ENCODE data around the gene ABCA7.

The ABCA7 gene

DNA sequence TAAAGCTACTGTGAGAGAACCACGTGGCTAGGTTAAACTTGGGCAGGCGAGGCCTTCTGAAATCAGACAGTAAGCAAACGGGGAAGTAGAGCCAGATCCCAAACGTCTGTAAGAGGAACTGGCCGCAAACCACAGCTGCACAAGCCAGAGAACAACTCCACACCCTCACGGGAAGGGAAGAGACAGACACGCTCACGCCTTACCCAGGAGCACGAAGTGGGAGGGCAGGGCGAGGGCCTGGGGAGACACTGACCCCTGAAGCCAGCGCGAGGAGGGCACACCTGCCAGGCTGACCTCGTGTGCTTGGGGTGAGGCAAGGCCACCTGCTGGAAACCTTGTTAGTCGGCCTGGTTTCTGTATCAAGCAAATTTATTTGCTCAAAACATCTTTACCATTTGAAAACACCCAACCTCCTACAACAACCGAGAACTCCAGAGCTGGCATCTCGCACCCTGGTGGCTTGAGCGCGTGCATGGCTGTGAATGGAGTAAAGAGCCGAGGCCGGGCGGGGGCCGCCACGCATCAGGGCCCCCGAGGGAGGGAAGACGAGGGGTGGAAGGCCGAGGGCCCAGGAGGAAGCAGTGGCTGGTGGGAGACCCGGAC lies 48.0 kb downstream of the ABCA7 start:
- H3K36me3 ChIP-seq (ENCODE audit: control insufficient read depth, insufficient read depth, low read length): peaks cover 4% of the 10 kb centered on the region
- no peak overlapping the region for H3K9ac ChIP-seq (ENCODE audit: low read length)

DNA sequence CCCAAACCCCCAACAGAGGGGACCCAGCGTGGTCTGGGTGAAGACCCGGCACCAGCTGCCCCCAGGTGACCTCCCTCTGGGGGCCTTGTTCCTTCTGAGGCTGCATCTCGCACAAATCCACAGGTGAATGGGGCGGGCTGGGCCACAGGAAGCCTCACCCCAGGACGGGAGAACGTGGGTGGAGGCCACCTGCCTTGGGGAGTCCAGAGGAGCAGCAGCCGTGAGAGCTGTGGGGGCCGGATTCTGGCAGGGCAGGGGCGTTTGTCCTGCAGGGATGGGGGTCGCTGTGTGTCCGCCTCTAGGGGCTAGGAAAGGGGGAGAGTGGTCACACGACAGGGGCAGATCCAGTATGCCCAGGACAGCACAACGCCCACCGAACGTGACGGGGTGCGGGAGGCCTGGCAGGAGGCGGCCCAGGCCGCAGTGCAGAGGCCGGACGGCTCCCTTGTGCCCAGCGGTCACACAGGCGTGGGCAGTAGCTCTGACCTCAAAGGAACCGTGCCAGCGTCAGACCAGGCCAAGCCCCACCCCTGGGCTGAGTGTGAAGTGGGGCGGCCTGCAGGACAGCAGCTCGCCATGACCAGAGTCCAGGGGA lies 48.6 kb downstream of the ABCA7 start:
- Histone ChIP-seq H3K4me1 (ENCODE audit: control insufficient read depth, insufficient read depth, low read length) (peaks cover 4% of the 10 kb centered on the region), H3K4me3 (ENCODE audit: low read length) (no peak overlapping the region), H3K9ac (ENCODE audit: low read length) (no peak overlapping the region), H3K27me3 (ENCODE audit: control insufficient read depth, insufficient read depth, low read length) (no peaks in the 10 kb centered on the region), H3K9me3 (ENCODE audit: control insufficient read depth, low read length) (no peaks in the 10 kb centered on the region), H3K36me3 (ENCODE audit: control insufficient read depth, insufficient read depth, low read length) (peaks cover 4% of the 10 kb centered on the region)

More for the DNA sequence above, 48.0 kb downstream of the ABCA7 start:
- H3K4me1 ChIP-seq (ENCODE audit: control insufficient read depth, insufficient read depth, low read length): peaks cover 4% of the 10 kb centered on the region
- H3K9me3 ChIP-seq (ENCODE audit: control insufficient read depth, low read length): no peaks in the 10 kb centered on the region
- H3K4me3 ChIP-seq (ENCODE audit: low read length): no peak overlapping the region
- H3K27me3 ChIP-seq (ENCODE audit: control insufficient read depth, insufficient read depth, low read length): no peaks in the 10 kb centered on the region

DNA sequence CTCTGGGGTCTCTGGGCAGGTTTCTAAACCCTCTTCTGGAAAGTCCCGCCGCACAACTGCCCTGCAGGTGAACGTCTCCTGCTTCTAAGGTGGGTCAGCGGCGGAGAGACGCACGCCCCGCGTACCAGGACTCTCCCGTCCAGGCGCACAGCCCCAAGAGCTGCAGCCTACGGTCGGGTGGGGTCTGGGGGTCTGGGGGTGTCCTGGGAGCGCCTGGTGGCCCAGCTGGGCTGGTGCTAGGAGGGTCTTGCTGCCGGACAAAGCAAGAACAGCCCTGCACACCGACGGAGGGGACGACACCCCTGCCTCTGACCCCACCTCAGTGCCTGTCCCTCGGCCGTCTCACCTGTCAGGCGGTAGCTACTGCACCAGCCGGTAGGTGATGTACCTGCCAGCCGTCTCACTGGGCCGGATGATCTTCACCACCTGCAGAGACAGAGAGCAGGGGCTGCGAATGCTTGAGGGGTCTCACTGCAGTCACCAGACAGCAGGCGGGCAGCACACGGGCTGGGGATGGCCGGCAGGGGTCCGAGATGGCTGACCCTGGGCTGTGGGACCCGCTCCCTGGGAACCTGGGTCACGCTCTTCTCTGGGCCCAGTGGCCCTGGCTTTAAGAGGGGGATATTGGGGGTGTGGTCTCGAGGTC lies 49.3 kb downstream of the ABCA7 start:
- Histone ChIP-seq H3K27me3 (ENCODE audit: control insufficient read depth, insufficient read depth, low read length) (no peaks in the 10 kb centered on the region), H3K4me1 (ENCODE audit: control insufficient read depth, insufficient read depth, low read length) (peaks cover 12% of the 10 kb centered on the region), H3K9ac (ENCODE audit: low read length) (no peak overlapping the region), H3K36me3 (ENCODE audit: control insufficient read depth, insufficient read depth, low read length) (peaks cover 4% of the 10 kb centered on the region), H3K9me3 (ENCODE audit: control insufficient read depth, low read length) (no peaks in the 10 kb centered on the region), H3K4me3 (ENCODE audit: low read length) (no peak overlapping the region)

DNA sequence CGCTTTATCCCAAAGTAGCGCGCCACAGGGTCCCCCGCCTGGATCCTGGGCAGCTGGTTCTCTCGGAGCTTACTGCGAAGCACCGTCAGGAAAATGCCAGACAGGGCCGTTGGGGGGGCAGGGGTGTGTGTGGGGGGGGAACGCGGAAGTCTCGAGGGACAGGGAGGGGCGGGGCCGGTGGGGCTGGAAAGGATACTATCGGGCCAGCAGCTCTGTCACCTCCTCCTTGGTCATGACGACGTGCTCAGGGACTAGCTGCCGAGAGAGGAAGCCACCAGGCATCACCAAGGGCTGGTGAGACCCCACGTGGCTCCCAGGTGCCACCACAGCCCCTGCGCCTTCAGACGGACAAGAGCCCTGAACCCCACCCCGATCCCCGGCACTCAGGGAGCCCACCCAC lies 50.0 kb downstream of the ABCA7 start:
- Histone ChIP-seq H3K9ac (ENCODE audit: low read length) (no peak overlapping the region), H3K9me3 (ENCODE audit: control insufficient read depth, low read length) (no peaks in the 10 kb centered on the region), H3K4me1 (ENCODE audit: control insufficient read depth, insufficient read depth, low read length) (peaks cover 14% of the 10 kb centered on the region), H3K27me3 (ENCODE audit: control insufficient read depth, insufficient read depth, low read length) (no peaks in the 10 kb centered on the region), H3K4me3 (ENCODE audit: low read length) (no peak overlapping the region), H3K36me3 (ENCODE audit: control insufficient read depth, insufficient read depth, low read length) (peaks cover 4% of the 10 kb centered on the region)

DNA sequence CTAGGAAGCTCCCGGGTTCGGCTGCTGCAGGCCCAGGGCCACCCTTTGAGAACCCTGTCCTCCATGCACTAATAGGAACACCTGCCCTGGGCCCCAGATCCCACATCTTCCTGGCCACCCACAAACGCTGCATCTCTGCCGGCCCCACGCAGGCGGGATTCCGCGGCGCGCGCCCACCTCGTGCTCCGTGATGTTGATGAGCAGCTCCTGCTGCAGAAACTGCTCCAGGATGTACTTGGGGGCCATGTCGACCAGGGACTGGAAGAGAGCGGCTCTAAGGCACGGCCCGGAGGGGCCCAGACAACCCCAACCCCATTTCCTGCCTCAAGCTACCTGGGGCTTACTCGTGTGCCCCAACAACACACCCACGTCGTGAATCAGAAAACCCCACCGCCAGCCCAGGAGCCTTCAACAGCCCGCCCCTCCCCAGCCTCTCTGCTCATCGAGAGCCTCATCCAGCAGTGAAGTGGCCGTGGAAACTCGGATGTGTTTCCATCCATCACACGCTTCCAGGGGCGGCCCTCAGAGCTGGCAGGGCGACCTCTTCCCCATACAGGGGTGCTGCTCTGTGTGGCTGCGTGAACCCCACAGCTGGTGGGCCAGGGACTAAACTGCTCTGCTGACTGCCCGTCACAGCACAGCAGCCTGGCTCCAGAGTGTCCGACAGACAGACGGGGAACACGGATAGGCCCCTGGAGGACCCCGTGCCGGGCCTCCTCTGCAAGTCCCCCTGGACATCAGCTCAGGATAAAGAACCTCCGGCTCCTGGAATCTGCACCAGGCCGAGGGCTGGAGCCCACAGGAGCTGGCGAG lies 51.0 kb downstream of the ABCA7 start:
- H3K4me1 ChIP-seq (ENCODE audit: control insufficient read depth, insufficient read depth, low read length): peaks cover 20% of the 10 kb centered on the region
- H3K4me3 ChIP-seq (ENCODE audit: low read length): no peak overlapping the region
- no peaks in the 10 kb centered on the region for H3K9me3 ChIP-seq (ENCODE audit: control insufficient read depth, low read length)
- H3K27me3 ChIP-seq (ENCODE audit: control insufficient read depth, insufficient read depth, low read length): no peaks in the 10 kb centered on the region
- no peak overlapping the region for H3K9ac ChIP-seq (ENCODE audit: low read length)
- H3K36me3 ChIP-seq (ENCODE audit: control insufficient read depth, insufficient read depth, low read length): peaks cover 4% of the 10 kb centered on the region

DNA sequence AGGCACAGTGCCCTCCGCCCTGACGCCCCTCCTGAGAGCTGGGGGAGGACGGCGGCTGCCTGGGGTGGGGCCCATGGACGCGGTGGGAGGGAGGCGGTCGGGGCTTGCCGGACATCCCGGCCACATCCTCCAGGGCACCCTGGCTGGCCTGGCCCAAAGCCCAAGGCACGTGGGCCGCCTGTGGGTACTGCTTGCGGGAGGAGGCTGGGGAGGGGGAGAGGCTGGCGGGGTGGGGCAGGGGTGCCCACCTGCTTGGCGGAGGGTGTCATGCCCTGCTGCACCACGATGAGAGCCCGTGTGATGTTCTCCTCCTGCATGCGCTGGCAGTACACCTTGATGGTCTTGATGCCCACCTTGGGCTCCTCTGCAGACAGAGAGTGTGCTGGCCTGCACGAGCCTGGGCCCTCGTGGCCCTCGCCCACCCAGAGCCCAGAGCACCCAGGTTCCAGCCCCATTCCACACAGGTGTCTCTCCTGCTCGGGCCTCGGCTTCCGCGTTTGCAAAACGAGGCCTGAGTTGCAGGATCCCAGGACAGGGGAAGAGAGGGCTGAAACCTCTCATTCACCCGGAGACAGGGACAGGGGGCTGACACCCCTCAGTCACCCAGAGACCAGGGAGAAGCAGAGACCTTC lies 51.8 kb downstream of the ABCA7 start:
- Histone ChIP-seq H3K9me3 (ENCODE audit: control insufficient read depth, low read length) (no peaks in the 10 kb centered on the region), H3K4me1 (ENCODE audit: control insufficient read depth, insufficient read depth, low read length) (peaks cover 20% of the 10 kb centered on the region), H3K4me3 (ENCODE audit: low read length) (no peak overlapping the region), H3K36me3 (ENCODE audit: control insufficient read depth, insufficient read depth, low read length) (peaks cover 4% of the 10 kb centered on the region), H3K27me3 (ENCODE audit: control insufficient read depth, insufficient read depth, low read length) (no peaks in the 10 kb centered on the region), H3K9ac (ENCODE audit: low read length) (no peak overlapping the region)

DNA sequence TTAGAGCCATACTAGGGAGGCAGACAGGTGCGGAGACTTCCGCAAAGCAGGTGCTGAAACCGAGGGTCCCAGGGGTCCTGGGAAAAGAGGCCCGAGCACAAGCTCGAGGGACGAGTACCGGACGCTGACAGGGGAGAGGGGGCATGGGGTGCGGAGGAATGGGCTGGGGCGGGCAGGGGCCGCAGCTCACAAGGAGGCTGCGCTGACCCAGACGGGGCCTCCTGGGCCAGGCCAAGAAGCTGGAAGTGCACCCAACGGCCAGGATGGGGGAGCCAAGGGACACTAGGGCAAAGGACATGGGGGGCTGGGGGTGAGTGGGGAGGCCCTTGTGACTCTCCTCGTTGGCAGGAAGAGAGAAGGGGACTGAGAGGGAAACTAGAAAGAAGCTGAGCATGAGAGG lies 53.4 kb downstream of the ABCA7 start:
- Histone ChIP-seq H3K36me3 (ENCODE audit: control insufficient read depth, insufficient read depth, low read length) (peaks cover 4% of the 10 kb centered on the region), H3K27me3 (ENCODE audit: control insufficient read depth, insufficient read depth, low read length) (no peaks in the 10 kb centered on the region), H3K9ac (ENCODE audit: low read length) (no peak overlapping the region), H3K9me3 (ENCODE audit: control insufficient read depth, low read length) (no peaks in the 10 kb centered on the region), H3K4me3 (ENCODE audit: low read length) (no peak overlapping the region), H3K4me1 (ENCODE audit: control insufficient read depth, insufficient read depth, low read length) (peaks cover 30% of the 10 kb centered on the region)

DNA sequence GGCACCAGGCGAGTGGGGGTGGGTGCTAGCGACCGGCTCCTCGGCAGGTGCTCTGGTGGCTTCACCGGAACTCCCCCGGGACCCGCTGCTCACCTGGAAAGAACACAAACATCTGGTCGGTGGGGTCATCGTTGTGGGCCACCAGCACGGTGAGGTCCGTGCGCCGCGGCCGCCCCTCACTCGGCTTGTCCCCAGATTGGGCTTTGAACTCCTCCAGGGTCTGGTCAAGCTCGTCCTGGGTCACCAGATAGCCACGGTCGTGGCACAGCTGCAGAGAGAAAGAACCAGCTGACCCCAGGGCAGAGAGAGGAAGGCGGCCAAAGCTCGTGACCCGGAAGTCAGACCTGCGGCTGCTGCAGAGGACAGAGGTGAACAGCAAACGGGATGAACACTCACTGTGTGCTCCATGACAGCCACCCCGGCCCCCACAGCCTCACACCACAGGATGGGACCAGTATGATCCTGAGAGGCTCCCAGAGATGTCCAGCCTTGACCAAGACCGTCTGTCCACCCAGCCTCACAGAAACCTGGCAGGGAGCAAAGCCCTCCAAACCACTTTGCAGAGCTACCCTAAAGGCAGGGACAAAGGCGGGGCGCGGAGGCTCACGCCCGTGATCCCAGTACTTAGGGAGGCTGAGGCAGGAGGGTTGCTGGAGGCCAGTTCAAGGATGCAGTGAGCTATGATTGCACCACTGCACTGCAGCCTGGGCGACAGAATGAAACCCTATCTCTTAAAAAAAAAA lies 54.1 kb downstream of the ABCA7 start:
- Histone ChIP-seq H3K4me1 (ENCODE audit: control insufficient read depth, insufficient read depth, low read length) (peaks cover 37% of the 10 kb centered on the region), H3K9ac (ENCODE audit: low read length) (peak overlapping the region; percentile 71), H3K9me3 (ENCODE audit: control insufficient read depth, low read length) (no peaks in the 10 kb centered on the region), H3K4me3 (ENCODE audit: low read length) (peak overlapping the region; percentile 71), H3K36me3 (ENCODE audit: control insufficient read depth, insufficient read depth, low read length) (no peaks in the 10 kb centered on the region), H3K27me3 (ENCODE audit: control insufficient read depth, insufficient read depth, low read length) (no peaks in the 10 kb centered on the region)

DNA sequence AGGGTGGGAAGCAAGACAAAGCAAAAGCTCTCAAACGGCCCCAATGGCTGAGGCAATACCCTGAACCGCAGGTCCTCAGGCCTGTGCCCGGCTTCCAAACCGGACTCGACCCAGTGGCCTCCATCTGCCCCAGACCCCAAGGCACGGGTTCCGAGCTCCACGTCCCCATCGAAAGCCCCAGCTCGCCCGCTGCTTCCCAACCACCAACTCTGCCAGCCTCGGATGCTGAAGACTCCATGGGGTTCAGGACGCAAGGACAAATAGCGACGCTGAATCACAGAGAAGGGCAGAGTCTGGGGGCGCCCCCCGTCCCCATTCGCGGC lies 54.7 kb downstream of the ABCA7 start:
- Histone ChIP-seq H3K36me3 (ENCODE audit: control insufficient read depth, insufficient read depth, low read length) (no peaks in the 10 kb centered on the region), H3K9me3 (ENCODE audit: control insufficient read depth, low read length) (no peaks in the 10 kb centered on the region), H3K4me1 (ENCODE audit: control insufficient read depth, insufficient read depth, low read length) (peaks cover 41% of the 10 kb centered on the region), H3K9ac (ENCODE audit: low read length) (peak overlapping the region; percentile 71), H3K27me3 (ENCODE audit: control insufficient read depth, insufficient read depth, low read length) (no peaks in the 10 kb centered on the region), H3K4me3 (ENCODE audit: low read length) (peak overlapping the region; percentile 71)

DNA sequence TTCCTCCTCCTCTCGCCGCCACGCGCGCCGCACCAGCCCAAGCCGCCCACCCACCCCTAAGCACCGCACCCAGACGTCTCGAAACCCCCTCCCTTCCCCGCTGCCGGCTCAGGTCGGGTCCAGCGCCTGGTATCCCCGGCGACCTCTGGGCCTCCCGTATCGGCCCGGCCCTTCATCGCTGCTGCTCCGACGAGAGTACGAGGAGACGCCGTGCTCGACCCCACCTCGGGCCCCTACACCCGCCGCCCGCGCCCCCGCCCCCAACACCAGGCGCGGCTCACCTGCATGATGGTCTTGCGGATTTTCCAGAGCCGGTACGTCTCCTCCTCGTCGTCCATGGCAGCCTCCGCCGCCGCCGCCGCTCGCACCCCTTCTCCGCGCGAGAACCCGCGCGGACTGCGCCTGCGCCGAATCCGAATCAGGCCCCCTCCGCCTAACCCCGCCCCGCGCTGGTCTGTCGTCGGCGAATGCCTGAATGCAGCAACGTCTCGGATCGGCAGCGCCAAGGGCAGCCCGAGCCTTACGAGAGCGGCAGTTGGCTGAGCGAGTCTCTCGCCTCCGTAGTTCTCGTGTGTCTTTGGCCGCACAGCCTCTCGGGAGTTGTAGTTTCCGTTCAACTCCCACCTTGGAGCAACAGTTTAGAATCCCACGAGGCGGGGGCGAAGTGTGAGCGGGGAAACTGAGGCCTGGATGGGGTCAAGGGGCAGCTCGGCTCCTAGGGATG lies 55.2 kb downstream of the ABCA7 start, which contains the start of gene POLR2E:
POLR2E (minus strand) TSS at position 398 of the 724 bp plus-strand sequence; CDS start at position 338, 60 bp downstream.
- Histone ChIP-seq H3K9ac (ENCODE audit: low read length) (peak within 1 kb of the TSS; percentile 71), H3K36me3 (ENCODE audit: control insufficient read depth, insufficient read depth, low read length) (no peaks in the 10 kb centered on the region)

DNA sequence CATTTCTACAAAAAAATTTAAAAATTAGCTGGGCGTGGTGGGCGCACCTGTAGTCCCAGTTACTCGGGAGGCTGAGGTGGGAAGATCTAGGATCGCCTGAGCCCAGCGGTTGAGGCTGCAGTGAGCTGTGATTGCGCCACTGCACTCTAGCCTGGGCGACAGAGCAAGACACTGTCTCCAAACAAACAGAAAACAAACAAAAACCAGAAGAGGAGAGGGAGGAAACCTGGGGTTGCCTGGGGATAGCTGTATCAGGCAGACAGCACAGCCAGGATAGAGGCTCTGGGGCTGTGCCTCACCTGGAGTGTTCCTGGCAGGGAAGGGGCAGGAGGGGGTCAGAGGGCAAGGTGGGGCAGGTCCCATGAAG lies 57.9 kb downstream of the ABCA7 start:
- Histone ChIP-seq H3K9ac (ENCODE audit: low read length) (peak overlapping the region; percentile 51), H3K27me3 (ENCODE audit: control insufficient read depth, insufficient read depth, low read length) (no peaks in the 10 kb centered on the region), H3K9me3 (ENCODE audit: control insufficient read depth, low read length) (no peaks in the 10 kb centered on the region), H3K4me3 (ENCODE audit: low read length) (no peak overlapping the region), H3K4me1 (ENCODE audit: control insufficient read depth, insufficient read depth, low read length) (peaks cover 57% of the 10 kb centered on the region), H3K36me3 (ENCODE audit: control insufficient read depth, insufficient read depth, low read length) (no peaks in the 10 kb centered on the region)

More for the DNA sequence above, 55.2 kb downstream of the ABCA7 start, which contains the start of gene POLR2E:
- Histone ChIP-seq H3K4me3 (ENCODE audit: low read length) (peak within 1 kb of the TSS; percentile 71), H3K4me1 (ENCODE audit: control insufficient read depth, insufficient read depth, low read length) (peaks cover 41% of the 10 kb centered on the region), H3K27me3 (ENCODE audit: control insufficient read depth, insufficient read depth, low read length) (no peaks in the 10 kb centered on the region), H3K9me3 (ENCODE audit: control insufficient read depth, low read length) (no peaks in the 10 kb centered on the region)

Data from mucosa of stomach (tissue), 1 donor.